HG02623 (cell line): ENCODE data around the gene EZH2.

Experiments used
- ATAC-seq: cut with Tn5 transposase; IDR thresholded peaks from one replicate; pipeline ENCODE4 v1.9.1; 2021; ENCODE audit warnings: moderate library complexity; ENCODE audit not compliant: unreplicated experiment

Gene EZH2

DNA sequence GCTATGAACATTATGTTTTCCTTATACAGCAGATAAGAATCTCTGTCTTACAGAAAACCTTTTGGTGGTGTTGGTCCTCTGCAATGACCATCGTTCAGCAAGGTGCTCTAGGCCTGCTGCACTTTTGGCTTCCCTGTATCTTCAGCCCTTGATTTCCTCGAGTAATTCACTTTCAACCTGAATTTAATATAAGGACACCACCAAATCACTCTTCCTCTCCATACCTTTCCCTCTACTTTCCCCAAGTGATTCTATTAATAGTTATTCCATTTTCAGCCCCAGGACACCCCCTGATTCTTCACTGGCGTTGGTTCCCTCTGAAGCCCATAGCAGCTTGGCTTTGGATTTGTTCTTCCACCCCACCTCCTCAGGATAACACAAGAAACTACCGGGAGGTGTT is 72.2 kb downstream of the EZH2 start:
- no peak for ATAC-seq

DNA sequence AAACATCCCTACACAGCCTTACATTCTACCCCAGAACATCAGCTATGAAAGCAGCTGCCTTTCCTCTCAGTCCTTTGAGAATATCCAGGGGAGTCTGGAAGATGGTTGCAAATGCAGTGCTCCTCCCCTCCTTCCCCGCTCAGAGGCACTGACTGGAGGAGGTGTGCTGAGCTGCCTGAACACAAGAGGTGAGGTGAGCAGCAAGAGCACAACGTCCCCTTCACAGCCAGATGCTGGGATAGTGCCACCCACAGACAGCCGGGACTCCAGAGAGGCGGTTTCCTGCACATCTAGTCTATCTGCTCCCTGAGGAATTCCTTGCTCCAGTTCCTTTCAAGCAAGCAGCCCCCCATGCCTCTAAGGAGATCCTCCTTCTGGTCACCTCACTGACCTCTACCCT is 74.2 kb downstream of the EZH2 start:
- no peak for ATAC-seq

DNA sequence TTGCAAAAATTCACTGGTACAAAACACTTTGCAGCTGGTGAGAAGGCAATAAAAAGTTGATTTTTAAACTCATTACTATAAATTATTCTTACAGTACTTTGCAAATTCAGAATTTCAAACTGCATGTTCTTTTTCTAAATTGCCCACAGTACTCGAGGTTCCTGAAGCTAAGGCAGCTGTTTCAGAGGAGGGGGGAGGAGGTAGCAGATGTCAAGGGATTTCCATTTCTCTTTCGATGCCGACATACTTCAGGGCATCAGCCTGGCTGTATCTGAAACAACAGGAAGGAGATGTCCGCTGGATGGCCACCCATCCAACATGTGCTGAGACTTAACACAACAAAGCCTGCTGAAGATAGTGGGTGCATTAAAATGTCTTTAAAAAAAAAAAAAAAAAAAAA is 76.7 kb downstream of the EZH2 start:
- no peak for ATAC-seq

DNA sequence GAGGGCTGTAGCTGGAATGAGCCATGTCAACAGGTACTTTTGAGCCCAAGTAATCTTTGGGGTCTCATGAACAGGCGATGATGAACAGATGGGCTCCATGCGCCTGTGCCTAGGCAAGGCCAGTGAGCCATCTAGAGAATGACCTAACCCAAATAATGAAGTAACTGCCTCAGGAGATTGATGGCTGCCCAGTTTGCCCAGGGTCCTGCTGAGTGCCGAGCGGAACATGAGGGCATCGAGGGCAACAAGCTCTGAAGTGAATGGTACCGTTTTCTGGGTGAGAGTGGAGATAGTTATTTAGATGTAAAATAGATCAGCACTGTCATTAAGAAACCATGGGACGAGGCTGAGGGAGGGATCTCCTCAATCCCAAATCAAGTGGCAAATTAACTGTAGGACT is 77.9 kb downstream of the EZH2 start:
- no peak for ATAC-seq

DNA sequence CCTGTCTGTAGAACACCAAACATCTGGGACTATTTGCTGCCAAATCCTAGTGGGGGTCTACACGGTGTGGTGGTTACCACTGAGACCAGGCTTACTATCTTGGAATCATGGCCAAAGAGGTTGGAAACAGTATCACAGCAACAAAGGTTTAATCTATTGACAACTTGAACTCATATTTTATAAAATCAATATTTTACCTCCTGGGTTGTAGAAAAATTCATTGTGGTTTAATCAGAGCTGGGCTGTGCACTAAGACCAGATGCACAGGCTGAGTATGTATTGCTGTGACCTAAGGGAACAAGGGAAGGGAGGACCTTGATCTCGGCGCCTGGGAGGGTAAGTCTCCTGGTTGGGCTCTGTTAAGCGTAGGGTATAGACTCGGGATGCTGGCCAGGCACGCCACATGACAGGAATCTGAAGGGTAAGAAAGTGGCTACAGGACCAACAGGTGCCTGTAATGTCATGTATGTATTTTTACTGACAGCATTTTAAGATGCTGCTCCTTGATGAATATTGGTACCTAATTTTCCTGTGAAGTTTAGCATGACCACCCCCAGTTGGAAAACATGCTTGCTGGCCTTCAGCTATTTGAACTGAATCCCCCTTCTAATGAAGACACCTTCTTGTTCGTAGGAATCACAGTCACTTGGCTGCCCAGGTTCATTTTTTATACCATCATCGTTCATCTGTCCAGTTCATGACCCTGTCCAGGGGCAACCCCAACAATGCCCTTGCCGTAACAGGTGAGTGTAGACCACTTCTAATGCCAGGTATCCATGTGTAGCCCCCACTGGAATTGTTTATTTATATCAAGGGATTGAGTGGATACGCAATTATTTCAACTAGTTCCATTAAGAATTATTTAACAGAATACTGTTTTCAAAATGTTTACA is 79.5 kb downstream of the EZH2 start:
- no peak for ATAC-seq

DNA sequence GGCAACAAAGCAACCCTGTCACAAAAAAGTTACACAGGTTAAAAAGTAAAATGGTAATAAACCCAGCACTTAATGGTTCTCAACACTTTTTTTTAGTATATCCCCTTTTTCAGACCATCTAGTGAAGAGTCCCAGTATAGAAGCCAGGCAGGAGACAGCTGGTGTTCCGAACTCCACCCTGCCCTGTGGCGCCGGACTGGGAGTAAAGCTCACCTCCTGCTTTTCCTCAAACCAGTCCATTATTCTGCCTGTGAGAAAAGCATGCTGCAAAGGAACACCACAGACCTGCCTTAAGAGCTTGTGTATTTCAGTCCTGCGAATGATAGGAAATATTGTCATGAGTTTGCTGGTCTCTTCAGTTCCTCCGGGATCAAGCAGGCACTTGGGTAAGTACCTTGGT is 81.0 kb downstream of the EZH2 start:
- no peak for ATAC-seq

DNA sequence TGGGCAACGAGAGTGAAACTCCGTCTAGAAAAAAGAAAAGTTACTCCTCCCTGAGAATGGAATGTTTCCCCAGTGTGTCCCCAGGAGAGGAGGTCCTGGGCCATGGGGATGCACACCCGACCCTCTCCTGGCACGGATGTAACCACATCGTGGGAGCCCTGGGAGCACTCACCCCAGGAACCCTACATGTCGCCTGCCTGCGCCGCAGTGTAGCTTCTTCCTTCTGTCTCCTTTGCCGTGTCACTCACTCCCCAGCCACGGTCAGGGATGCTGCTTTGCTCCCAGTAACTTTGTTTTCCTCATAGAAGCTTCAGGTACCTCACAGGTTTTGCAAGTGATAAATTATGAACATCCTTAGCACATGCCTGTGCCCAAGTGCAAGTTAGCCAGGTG is 82.0 kb downstream of the EZH2 start:
- ATAC-seq: no peak

DNA sequence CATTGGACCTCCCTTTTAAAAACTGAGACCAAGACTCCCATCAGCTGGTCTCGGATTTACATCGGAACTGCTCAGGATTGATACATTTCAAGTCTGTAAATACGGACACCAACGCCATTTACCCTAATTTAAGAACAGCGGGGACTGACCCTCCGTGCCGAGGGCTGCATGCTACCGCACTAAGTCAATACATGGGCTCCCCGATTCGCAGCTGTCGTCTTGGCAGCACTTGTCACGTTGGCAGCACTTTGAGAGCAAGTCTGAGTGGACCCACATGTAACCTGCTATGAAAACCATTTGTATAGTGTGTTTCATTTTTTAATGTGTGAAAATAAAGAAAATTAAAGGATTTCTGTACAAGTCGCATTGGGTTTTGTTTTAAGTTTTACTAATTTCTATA is 83.4 kb downstream of the EZH2 start:
- ATAC-seq: no peak

DNA sequence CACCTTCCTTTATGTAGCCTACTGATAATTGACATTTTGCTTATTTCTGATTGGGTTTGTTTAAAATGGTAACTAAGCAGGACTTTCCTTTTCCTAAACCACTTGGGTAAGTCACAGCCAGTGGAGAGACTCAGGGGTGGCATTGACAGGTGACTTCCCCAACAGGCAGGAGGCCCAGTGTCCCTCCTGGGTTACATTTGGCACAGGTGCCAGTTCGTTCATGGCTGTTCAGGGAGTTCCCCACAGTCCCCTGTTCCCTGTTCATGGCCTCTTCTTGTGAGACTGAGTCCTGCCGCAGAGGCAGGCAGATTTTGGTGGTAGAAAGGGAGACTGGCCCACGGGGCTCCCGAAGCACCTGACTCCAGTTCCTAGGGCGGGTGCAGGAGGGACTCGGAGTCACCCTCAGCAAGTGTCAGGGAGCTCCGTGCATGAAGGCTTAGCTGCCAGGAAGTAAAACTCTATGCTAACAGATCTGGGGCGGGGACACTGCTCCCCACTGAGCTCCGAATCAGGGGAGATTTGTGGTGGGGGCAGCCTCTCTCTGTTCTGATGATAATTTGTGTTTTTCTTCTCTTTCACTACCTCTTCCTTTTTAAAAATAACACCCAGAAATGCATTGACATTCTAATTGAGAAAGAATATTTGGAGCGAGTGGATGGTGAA is 84.1 kb downstream of the EZH2 start:
- no peak for ATAC-seq

DNA sequence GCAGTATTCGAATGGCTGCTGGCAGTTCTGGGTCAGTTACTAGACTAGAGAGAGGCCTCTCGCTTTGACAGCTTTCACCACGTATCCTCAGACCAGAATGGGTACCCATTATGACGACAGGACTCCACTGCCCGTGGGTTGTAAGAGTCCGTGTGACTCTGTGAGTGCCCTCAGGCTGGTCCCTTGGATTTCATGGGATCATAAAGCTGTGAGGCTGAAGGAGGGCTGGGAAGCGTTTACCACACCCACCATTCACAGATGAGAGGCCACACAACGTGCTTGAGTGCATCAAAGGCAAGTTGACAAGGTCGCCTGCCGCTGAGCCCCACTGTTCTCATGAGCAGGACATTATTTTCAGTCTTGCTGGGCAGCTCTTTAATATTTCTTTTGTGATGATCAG is 87.2 kb downstream of the EZH2 start:
- no peak for ATAC-seq

DNA sequence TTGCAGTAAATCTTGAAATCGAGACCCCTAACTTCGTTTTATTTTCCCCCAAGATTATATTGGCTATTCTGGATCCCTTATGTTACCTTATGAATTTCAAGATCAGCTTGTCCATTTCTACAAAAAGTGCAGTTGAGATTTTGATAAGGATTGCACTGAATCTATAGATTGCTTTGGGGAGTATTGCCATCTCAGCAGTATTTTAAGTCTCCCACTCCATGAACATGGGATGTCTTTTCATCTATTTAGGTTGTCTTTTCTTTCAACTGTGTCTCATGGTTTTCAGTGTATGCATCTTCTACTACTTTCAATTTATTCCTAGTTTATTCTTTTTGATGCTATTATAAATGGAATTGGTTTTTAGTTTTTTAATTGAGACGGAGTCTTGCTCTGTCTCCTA is 89.6 kb downstream of the EZH2 start:
- ATAC-seq: no peak

DNA sequence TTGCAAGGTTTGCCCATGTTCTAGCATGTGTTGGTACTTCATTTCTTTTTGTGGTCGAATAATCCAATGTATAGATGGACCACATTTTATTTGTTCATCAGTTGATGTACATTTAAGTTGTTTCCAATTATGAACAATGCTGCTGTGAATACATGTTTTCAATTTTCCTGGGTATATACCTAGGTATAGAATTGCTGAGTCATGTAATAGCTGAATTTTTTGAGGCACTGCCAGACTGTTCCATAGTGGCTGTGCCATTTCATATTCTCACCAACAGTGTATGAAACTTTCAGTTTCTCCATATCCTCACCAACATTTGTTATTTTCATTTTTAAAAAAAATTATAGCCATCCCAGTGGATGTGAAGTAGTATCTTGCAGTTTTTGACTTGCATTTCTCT is 90.5 kb downstream of the EZH2 start:
- ATAC-seq: no peak

DNA sequence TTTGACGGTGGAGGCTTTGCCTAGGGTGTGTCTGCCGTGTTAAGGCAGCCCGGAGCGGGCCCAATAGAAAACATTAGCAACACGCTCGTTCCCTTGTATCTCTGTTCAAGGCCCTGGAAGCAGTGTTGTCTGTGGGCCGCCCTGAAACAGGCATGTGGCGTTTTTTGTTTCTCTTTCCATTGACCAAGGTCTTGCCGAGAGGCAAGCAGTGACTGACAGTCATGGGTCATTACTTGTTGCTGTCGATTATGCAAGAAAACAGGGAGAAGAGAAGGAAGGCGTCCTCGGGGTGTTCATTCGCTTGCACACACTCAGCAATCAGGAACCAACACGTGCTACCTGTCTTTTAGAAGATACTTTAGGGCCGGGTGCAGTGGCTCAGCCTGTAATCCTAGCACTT is 92.5 kb downstream of the EZH2 start:
- no peak for ATAC-seq

DNA sequence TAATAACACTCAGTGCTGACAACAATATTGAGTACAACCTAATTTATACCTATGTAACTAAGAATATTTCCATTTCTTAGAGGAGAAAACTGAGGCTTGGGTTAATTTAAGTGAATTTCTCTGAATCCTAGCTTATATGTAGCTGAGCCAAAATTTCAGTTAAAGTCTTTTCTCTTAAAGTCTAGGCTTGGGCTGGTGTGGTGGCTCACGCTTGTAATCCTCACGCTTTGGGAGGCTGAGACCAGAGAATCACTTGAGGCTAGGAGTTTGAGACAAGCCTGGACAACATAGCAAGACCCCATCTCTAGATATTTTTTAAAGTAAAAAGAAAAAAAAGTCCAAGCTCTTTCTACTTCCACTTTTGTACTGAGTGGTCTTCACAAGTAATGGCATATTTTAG is 93.2 kb downstream of the EZH2 start:
- no peak for ATAC-seq

DNA sequence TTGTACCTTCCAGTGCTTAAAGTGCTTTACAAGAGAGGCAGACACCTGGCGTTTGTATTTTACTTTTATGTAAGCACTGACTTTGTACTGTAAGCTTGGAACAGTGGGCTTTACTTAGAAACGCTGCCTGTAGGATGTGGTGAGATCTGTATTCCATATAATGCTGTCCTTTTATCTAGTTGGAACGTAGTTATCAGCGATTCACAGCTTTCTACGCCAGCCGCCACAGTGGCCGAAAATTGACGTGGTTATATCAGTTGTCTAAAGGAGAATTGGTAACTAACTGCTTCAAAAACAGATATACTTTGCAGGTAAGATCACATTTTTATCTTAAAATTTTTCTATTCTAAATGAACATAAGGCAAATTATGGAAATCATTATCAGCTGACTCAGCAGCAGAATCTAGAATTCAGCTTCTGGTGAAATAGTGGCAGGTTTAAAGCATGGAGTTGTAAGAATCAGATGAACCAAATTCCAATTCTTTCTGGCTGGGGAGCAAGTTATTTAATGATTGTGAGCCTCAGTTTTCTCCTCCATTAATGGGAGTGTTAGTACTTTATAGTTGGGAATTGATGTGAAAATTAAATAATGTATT is 93.9 kb downstream of the EZH2 start:
- ATAC-seq: no peak

DNA sequence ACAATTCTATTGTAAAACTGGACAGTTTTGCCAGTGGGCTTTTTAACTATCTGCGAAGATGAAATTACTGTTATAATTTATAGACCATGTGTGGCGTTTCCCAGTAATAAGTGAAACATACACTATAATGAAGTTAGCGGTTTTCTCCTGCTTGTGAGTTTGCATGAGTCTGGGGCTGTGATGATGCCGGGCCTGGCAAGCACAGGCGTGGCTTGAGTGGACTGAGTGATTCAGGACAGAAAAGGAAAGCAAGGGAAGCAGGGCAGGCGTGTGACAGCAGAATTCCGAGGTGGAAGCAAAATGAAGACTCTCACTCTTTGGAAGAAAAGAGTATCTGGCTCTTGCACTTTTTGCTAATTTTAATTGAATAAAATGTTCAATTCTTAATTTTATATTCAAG is 94.9 kb downstream of the EZH2 start:
- ATAC-seq: no peak

DNA sequence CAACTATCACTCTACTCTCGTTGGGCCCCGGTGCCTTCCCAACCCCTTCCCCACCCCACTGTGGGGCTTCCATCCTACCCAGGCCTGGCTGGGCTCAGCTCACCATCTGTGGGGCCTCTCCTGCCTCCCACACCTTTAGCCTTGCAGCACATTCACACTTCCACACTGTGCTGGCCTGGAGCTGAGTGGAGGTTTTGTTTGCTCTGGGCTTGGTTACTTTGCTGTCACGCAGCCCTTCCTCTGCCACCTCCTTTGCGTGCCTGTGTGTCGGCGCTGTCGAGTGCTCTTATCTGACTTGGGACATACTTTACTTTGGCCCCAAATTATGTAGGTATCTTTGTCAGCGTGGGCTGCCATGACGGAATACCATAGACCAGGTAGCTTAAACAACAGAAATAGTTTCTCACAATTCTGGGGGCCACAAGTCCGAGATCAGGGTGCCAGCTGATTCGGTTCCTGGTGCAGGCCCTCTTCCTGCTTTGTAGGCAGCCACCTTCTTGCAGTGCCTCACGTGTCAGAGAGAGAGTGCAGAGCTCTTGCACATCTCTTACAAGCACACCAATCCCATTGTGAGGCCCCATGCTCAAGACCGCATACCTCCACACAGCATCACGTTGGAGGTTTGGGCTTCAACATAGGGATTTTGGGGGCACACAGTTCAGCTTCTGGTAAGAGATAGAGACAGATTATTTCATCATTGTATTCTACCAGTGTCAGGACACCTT is 96.4 kb downstream of the EZH2 start:
- no peak for ATAC-seq

DNA sequence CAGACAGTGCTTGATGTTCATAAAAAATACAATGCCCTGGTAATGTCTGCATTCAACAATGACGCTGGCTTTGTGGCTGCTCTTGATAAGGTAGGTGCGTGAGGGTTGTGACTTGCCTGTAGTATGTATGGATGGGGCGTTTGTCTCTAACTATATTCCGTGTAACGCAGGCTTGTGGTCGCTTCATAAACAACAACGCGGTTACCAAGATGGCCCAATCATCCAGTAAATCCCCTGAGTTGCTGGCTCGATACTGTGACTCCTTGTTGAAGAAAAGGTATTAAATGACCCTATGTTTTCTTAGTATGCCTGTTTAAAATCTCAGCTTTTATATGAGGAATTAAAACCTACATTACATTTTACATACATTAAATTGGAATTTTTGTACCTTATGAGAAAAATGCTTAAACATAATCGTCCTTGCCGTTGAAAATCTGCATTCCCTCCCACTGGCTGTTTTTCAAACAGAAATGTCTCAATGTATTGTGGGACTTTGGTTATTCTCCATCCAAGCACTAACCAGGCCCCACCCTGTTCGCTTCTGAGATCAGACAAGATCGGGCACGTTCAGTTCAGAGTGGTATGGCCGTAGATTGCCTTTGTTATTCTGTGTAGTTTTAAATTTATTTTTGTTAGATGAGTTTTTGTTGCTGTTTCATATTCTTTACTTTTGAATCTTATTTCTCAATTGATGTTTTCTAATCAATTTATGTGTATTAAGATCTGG is 100.1 kb downstream of the EZH2 start:
- ATAC-seq: no peak

DNA sequence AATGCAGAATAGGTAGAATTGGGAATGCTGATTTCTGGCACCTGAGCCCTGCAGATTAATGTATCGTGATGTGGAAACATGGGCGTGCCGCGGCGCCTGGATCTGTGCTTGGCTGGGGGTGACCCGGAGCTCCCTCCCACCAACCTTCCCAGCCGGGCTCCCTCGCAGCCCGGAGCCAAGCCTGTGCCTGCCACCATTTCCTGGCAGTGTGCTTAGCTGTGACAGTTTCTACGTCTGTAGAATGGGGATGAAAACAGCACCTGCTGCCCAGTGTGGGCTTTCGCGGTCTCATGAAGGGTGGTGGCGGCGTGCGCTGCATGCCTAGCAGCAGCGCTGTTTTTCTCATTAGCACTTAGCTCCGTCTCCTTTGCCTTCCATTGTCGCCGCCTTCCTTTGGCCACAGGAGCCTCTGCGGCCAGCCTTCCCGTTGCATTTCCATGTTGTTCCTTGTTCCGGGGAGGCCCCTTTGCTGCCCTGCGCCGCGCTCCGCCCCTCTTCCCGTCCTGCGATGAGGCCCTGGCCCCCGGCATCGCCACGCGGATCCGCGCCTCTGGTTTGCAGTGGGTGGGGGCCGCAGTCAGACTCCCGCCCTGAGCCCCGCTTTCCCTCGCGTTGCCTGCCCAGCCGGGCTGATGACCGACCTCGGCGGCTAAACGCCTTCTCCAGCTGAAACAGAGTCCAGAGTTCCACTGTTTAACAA is 101.2 kb downstream of the EZH2 start:
- ATAC-seq: no peak

DNA sequence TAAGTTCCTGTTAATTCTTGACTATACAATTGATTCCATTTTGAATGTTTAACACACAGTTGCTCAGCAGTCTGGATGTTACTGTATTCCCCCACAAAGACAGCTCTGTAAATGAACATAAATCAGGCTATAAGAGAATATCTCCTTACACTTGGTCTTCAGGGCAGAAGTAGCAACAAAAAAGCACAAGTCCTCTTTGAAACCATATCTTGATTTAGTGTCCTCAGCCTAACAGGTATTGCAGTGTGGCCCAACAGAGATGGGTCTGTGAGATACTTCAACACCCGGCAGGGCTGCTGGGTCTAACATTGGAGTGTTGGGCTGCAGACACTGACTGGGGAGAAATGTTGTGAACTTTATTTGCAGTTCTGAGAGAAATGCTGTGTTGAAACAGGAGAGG is 109.6 kb downstream of the EZH2 start:
- no peak for ATAC-seq
